Ascending aorta (tissue), 2 donors: ENCODE measurements around the gene NKAIN4. TPM values are rescaled to one million over a fixed set of nuclear protein-coding genes. Genes with fewer than 3 reads are reported as not detected.

ENCODE experiments used
- DNase-seq, 2 donors: peaks; one replicate each; pipeline ENCODE4 v3.0.0-alpha.2; 2019; ENCODE audit warnings: low spot score in 2 of 2
- H3K27ac ChIP-seq, 2 donors: fragments of 200-600 bp; sonication (generic); one replicate each; pipeline ENCODE4 v1.5.1; 2016 to 2017; ENCODE audit warnings: mild to moderate bottlenecking in 1 of 2
- H3K27me3 ChIP-seq: fragments of 200-600 bp; sonication (generic); one replicate; pipeline ENCODE4 v1.5.1; 2017
- H3K36me3 ChIP-seq, 2 donors: fragments of 200-600 bp; sonication (generic); one replicate each; pipeline ENCODE4 v1.5.1; 2016
- H3K4me1 ChIP-seq, 2 donors: fragments of 200-600 bp; sonication (generic); one replicate each; pipeline ENCODE4 v1.5.1; 2016 to 2017; ENCODE audit warnings: mild to moderate bottlenecking in 1 of 2
- H3K4me3 ChIP-seq, 2 donors: fragments of 200-600 bp; sonication (generic); one replicate each; pipeline ENCODE4 v1.5.1; 2016 to 2017; ENCODE audit warnings: mild to moderate bottlenecking in 1 of 2
- H3K9me3 ChIP-seq, 2 donors: fragments of 200-600 bp; sonication (generic); one replicate each; pipeline ENCODE4 v1.5.1; 2016
- intact Hi-C: fragments of 100-400 bp; cut with DNase I; formaldehyde crosslinking; loops from one replicate; pipeline ENCODE4 v1.15.1; 2023
- total RNA-seq: library from RNA; depleted of rRNA; stranded (reverse); fragments of >200 nt; gene quantifications from one replicate; pipeline ENCODE4 v1.1.0, GENCODE V29; 2016
- TF ChIP-seq, protein P1 (sequence below), 3 experiments: fragments of 200-600 bp in 2 of 3; fragments of 450-650 bp in 1 of 3; sonication (generic) in 2 of 3; IDR thresholded peaks; one replicate each; pipeline ENCODE4 v1.5.1; 2016 to 2019; ENCODE audit warnings: antibody characterized with exemption in 3 of 3, mild to moderate bottlenecking in 1 of 3, moderate library complexity in 1 of 3

The NKAIN4 gene
- total RNA-seq, 1 donor from 2014 or later: not detected

GRCh38 chr20:63190828-63191227 is 63.4 kb downstream of the NKAIN4 start:
- Histone ChIP-seq H3K4me1 (no peaks in the 10 kb centered on the region), H3K27ac (no peak overlapping the region), H3K4me3 (no peak overlapping the region), H3K36me3 (peaks cover 5 to 12% of the 10 kb centered on the region in 2 donors), H3K9me3 (no peaks in the 10 kb centered on the region), H3K27me3 (no peaks in the 10 kb centered on the region)
- TF ChIP-seq, protein P1, sequence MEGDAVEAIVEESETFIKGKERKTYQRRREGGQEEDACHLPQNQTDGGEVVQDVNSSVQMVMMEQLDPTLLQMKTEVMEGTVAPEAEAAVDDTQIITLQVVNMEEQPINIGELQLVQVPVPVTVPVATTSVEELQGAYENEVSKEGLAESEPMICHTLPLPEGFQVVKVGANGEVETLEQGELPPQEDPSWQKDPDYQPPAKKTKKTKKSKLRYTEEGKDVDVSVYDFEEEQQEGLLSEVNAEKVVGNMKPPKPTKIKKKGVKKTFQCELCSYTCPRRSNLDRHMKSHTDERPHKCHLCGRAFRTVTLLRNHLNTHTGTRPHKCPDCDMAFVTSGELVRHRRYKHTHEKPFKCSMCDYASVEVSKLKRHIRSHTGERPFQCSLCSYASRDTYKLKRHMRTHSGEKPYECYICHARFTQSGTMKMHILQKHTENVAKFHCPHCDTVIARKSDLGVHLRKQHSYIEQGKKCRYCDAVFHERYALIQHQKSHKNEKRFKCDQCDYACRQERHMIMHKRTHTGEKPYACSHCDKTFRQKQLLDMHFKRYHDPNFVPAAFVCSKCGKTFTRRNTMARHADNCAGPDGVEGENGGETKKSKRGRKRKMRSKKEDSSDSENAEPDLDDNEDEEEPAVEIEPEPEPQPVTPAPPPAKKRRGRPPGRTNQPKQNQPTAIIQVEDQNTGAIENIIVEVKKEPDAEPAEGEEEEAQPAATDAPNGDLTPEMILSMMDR (IDR thresholded peaks at IDR 0.05): no peak
- intact Hi-C loops: no loop called here
- no peak for DNase-seq

Other genes starting within 250 kb of the NKAIN4 start
- gene BHLHE23, start 247.5 kb downstream of the NKAIN4 start, total RNA-seq: not detected
- gene YTHDF1, start 38.3 kb downstream of the NKAIN4 start, total RNA-seq: 14.2 TPM
- gene BIRC7, start 18.6 kb downstream of the NKAIN4 start, total RNA-seq: not detected
- gene ARFGAP1, start 18.4 kb upstream of the NKAIN4 start, total RNA-seq: 57.0 TPM
- not detected for gene COL20A1, start 38.7 kb upstream of the NKAIN4 start, total RNA-seq
- not detected for gene CHRNA4, start 106.9 kb upstream of the NKAIN4 start, total RNA-seq
- not detected for gene KCNQ2, start 218.2 kb upstream of the NKAIN4 start, total RNA-seq
- gene EEF1A2, start 244.6 kb upstream of the NKAIN4 start, total RNA-seq: 1.1 TPM